Psoas muscle (tissue), 8 donors: ENCODE measurements around the gene EID1. TPM values are rescaled to one million over a fixed set of nuclear protein-coding genes. Genes with fewer than 3 reads are reported as not detected.

Experiments
- ATAC-seq, 4 donors: fragments of 200-7000 bp; cut with Tn5 transposase; one replicate each; pipeline ENCODE4 v1.9.1; 2020; ENCODE audit warnings: moderate library complexity in 3 of 4, mild to moderate bottlenecking in 2 of 4
- DNase-seq, 2 donors: peaks; one replicate each; pipeline ENCODE4 v3.0.0-alpha.2; 2020
- H3K27ac ChIP-seq: fragments of 200-600 bp; one replicate; pipeline ENCODE4 v1.8.0; 2022
- H3K27me3 ChIP-seq, 3 donors: fragments of 200-600 bp in 1 of 3; one replicate each; pipeline versions ENCODE4 v1.6.1 to v1.8.0; 2013 to 2022; ENCODE audit warnings: low read length in 2 of 3, mild to moderate bottlenecking in 2 of 3, moderate library complexity in 1 of 3; ENCODE audit not compliant: insufficient read depth in 3 of 3
- H3K36me3 ChIP-seq, 2 donors: fragments of 200-600 bp in 1 of 2; one replicate each; pipeline versions ENCODE4 v1.6.1 to v1.8.0; 2013 to 2022; ENCODE audit warnings: low read depth in 1 of 2, mild to moderate bottlenecking in 1 of 2, moderate library complexity in 1 of 2; ENCODE audit not compliant: insufficient read depth in 1 of 2
- H3K4me1 ChIP-seq: fragments of 200-600 bp; one replicate; pipeline ENCODE4 v1.8.0; 2022
- H3K4me3 ChIP-seq: fragments of 200-600 bp; one replicate; pipeline ENCODE4 v1.8.0; 2022; ENCODE audit warnings: mild to moderate bottlenecking
- H3K9me3 ChIP-seq: fragments of 200-600 bp; one replicate; pipeline ENCODE4 v1.8.0; 2022
- CTCF ChIP-seq: fragments of 200-600 bp; IDR thresholded peaks from one replicate; pipeline ENCODE4 v1.8.0; 2022; ENCODE audit warnings: antibody characterized with exemption
- WGBS, 3 donors: extraction: QIAGEN DNeasy Blood & Tissue Kit; methylation state at CpG; one replicate each; pipeline versions ENCODE4 v1.1.6 to v1.1.7; 2013; 5-methylcytosine and 5-hydroxymethylcytosine counted together
- intact Hi-C, 2 donors: fragments of 100-400 bp; cut with DNase I; formaldehyde crosslinking; loops; one replicate each; pipeline versions ENCODE4 v1.11.0 to v1.14.2; 2022
- polyA plus RNA-seq, 3 donors: library from polyadenylated mRNA; stranded (reverse); fragments of 200-250 nt; gene quantifications; one replicate each; pipeline ENCODE4 v1.2.3, GENCODE V29; 2013
- total RNA-seq, 4 donors: library from RNA; stranded (reverse); fragmentation: NEBNext Ultra II Directional in 2 of 4; extraction: Animal tissue kit (Norgen Biotek cat#: 25700) in 2 of 4; gene quantifications; one replicate each; pipeline versions ENCODE4 v1.2.1 to v1.2.4, GENCODE V29; 2021 to 2023
- donor health status: healthy with polysubstance abuse.
- donor health status: DM: no; HTN: no; CAD: no; lungs with moderate emphysema.
- donor health status: Bipolar disorder and iron deficiency.
- donor health status: healthy.
- donor health status: DM: yes; HTN: yes; CAD: no.
- donor health status: DM: no; HTN: no; CAD: no.
- donor health status: DM: no; HTN: no; CAD: no.
- donor health status: DM: yes; HTN: yes; CAD: no.

Gene EID1
- total and polyA plus RNA-seq, 7 donors, result 60.3 to 120 (median 93.7) TPM

DNA sequence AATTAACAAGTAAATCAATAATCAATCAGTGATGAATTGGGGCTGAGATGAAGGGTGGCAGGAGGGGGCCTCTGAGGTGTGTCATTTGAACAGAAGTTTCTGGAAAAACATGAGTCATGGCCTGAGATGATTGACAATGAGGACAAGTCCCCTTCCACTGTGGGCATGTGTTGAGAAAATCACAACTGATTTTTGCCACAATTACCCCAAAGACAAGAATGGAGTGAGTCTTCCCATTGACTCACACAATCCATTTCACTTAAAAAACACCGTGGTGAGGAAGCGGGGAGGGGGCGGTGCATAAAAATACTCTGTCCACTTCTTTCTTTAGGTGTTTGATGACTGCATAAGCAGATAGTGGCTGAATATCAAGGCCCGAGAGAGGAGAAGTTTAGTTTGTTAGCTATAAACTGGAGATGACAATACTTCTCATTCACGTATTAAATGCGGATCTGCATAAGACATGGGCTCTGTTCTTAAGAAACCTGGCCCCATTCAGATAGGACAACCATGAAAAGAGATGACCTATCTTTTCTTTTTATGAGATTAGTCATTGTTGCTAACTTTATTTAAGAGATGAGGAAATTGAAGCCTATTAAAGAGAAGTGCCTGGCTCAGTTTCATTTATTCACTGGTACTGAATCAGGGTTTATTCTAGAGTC, 51.1 kb downstream of the EID1 start:
- Histone ChIP-seq H3K27me3 (peaks cover 0 to 4% (median 0%) of the 10 kb centered on the region in 3 donors), H3K27ac (no peak overlapping the region), H3K4me3 (no peak overlapping the region), H3K36me3 (no peaks in the 10 kb centered on the region), H3K9me3 (no peaks in the 10 kb centered on the region), H3K4me1 (no peaks in the 10 kb centered on the region)
- intact Hi-C loops, result no loop called here
- ATAC-seq (no peak), DNase-seq (no peak)
- 90 to 92% (median 91%) methylated on average over 6 of the region's 6 CpGs for WGBS, 3 donors
- no peak for TF ChIP-seq CTCF

- intact Hi-C loops, result no loop called here
Measured at GRCh38 chr15:48929661-48930060, 51.7 kb downstream of the EID1 start.

More at GRCh38 chr15:48929661-48930060, 51.7 kb downstream of the EID1 start:
- Histone ChIP-seq H3K36me3 (no peaks in the 10 kb centered on the region), H3K4me1 (no peaks in the 10 kb centered on the region), H3K27ac (no peak overlapping the region), H3K9me3 (no peaks in the 10 kb centered on the region), H3K27me3 (peaks cover 0 to 4% (median 0%) of the 10 kb centered on the region in 3 donors), H3K4me3 (no peak overlapping the region)
- 73 to 84% (median 80%) methylated on average over 3 of the region's 3 CpGs for WGBS, 3 donors
- ATAC-seq (no peak), DNase-seq (no peak)
- TF ChIP-seq CTCF, result no peak

Other genes starting within 250 kb of the EID1 start
- gene FBN1, start 232.4 kb upstream of the EID1 start, total RNA-seq, result 10 to 100 TPM; 16.4 to 40.6 (median 20.1) TPM
- gene FBN1, start 232.4 kb upstream of the EID1 start, polyA plus RNA-seq, result 1 to 10 TPM; 7.7 to 8.0 (median 7.9) TPM
- gene CEP152, start 67.1 kb upstream of the EID1 start, total RNA-seq, result 1 to 10 TPM in 1 of 4 donors, under 1 TPM in 3; 0.58 to 1.3 (median 0.89) TPM
- under 1 TPM; 0.35 to 0.69 (median 0.42) TPM for gene CEP152, start 67.1 kb upstream of the EID1 start, polyA plus RNA-seq
- gene SHC4, start 85.8 kb downstream of the EID1 start, total RNA-seq, result 1 to 10 TPM in 1 of 4 donors, under 1 TPM in 2, not detected in 1; 0.14 to 1.0 (median 0.49) TPM
- under 1 TPM; 0.10 to 0.36 (median 0.14) TPM for gene SHC4, start 85.8 kb downstream of the EID1 start, polyA plus RNA-seq
- gene SECISBP2L, start 168.3 kb downstream of the EID1 start, total RNA-seq, result 10 to 100 TPM; 22.0 to 31.9 (median 29.4) TPM
- 10 to 100 TPM in 1 of 3 donors, 1 to 10 TPM in 2; 4.5 to 15.3 (median 4.8) TPM for gene SECISBP2L, start 168.3 kb downstream of the EID1 start, polyA plus RNA-seq